ENCODE data around the gene EYA2.
A peak's percentile ranks its signal among the peaks of the same experiment; 100 is the strongest.
"Not testable (repeated sequence)": the region's sequence is repeated elsewhere in the genome, so short reads cannot be mapped to it uniquely, and the experiment has no call there.

The EYA2 gene

GRCh38 chr20:46897328-46897880, 2.8 kb downstream of the EYA2 start:
- no peak for DNase-seq

GRCh38 chr20:46898423-46898822, 3.8 kb downstream of the EYA2 start:
- no peak for DNase-seq

- no peak for DNase-seq
Measured at GRCh38 chr20:46899621-46900020, 5.0 kb downstream of the EYA2 start.

- DNase-seq = no peak
Measured at GRCh38 chr20:46900086-46900485, 5.4 kb downstream of the EYA2 start.

- DNase-seq = no peak
Measured at GRCh38 chr20:46900826-46901225, 6.2 kb downstream of the EYA2 start.

- DNase-seq = peak; percentile 87
Measured at GRCh38 chr20:46901638-46902037, 7.0 kb downstream of the EYA2 start.

GRCh38 chr20:46903256-46903655, 8.6 kb downstream of the EYA2 start:
- peak; percentile 71 for DNase-seq

GRCh38 chr20:46903937-46904336, 9.3 kb downstream of the EYA2 start:
- peak; percentile 58 for DNase-seq

GRCh38 chr20:46905364-46906125, 10.9 kb downstream of the EYA2 start:
- DNase-seq = no peak

GRCh38 chr20:46913329-46914044, 18.8 kb downstream of the EYA2 start:
- DNase-seq = no peak

GRCh38 chr20:46914789-46915379, 20.2 kb downstream of the EYA2 start:
- DNase-seq = no peak

- DNase-seq = no peak
Measured at GRCh38 chr20:46915575-46916257, 21.1 kb downstream of the EYA2 start.

- no peak for DNase-seq
Measured at GRCh38 chr20:46916258-46916603, 21.6 kb downstream of the EYA2 start.

GRCh38 chr20:46917155-46917554, 22.5 kb downstream of the EYA2 start:
- no peak for DNase-seq

GRCh38 chr20:46920114-46920513, 25.5 kb downstream of the EYA2 start:
- no peak for DNase-seq

- DNase-seq = not testable (repeated sequence)
Measured at GRCh38 chr20:46922841-46923240, 28.2 kb downstream of the EYA2 start.

- no peak for DNase-seq
Measured at GRCh38 chr20:46923550-46923949, 28.9 kb downstream of the EYA2 start.

- DNase-seq = no peak
Measured at GRCh38 chr20:46928580-46929132, 34.0 kb downstream of the EYA2 start.

GRCh38 chr20:46929902-46930301, 35.3 kb downstream of the EYA2 start:
- DNase-seq = no peak

GRCh38 chr20:46930640-46931339, 36.1 kb downstream of the EYA2 start:
- DNase-seq = no peak

- DNase-seq = no peak
Measured at GRCh38 chr20:46931699-46932098, 37.1 kb downstream of the EYA2 start.

GRCh38 chr20:46932439-46932838, 37.8 kb downstream of the EYA2 start:
- DNase-seq = not testable (repeated sequence)
